SH-SY5Y (cell line): Measurements from ENCODE around the gene CCDC200.
"Not testable (repeated sequence)": the region's sequence is repeated elsewhere in the genome, so short reads cannot be mapped to it uniquely, and the experiment has no call there.

Experiments
- GATA2 ChIP-seq: IDR thresholded peaks from 2 replicates; pipeline ENCODE4 v1.6.1; 2011; ENCODE audit warnings: mild to moderate bottlenecking, low read depth, low read length
- GATA3 ChIP-seq: IDR thresholded peaks from 2 replicates; pipeline ENCODE4 v1.6.1; 2011; ENCODE audit warnings: low read depth, mild to moderate bottlenecking, low read length, moderate library complexity

Gene CCDC200

GRCh38 chr17:43228020-43228782 is at the start of gene CCDC200:
CCDC200 (minus strand) TSS chr17:43228623; CDS start chr17:43228554, 69 bp downstream.
- TF ChIP-seq GATA2, GATA3: not testable (repeated sequence)

GRCh38 chr17:43233877-43234276 is 5.5 kb upstream of the CCDC200 start, which contains the start of gene RNU2-1:
RNU2-1 (minus strand) TSS chr17:43233977.
- TF ChIP-seq GATA3, GATA2: not testable (repeated sequence)

- TF ChIP-seq GATA3 (no peak), GATA2 (no peak)
Observed at GRCh38 chr17:43226393-43226792, 2.0 kb downstream of the CCDC200 start.

- TF ChIP-seq GATA2 (no peak), GATA3 (no peak)
Observed at GRCh38 chr17:43224146-43224705, 4.2 kb downstream of the CCDC200 start.

- TF ChIP-seq GATA3 (no peak), GATA2 (no peak)
Observed at GRCh38 chr17:43220511-43221125, 7.8 kb downstream of the CCDC200 start.

- no peak for TF ChIP-seq GATA2
- no peak for TF ChIP-seq GATA3
Observed at GRCh38 chr17:43219746-43220380, 8.6 kb downstream of the CCDC200 start.

GRCh38 chr17:43219001-43219400 is 9.4 kb downstream of the CCDC200 start:
- no peak for TF ChIP-seq GATA3
- no peak for TF ChIP-seq GATA2

- no peak for TF ChIP-seq GATA2
Observed at GRCh38 chr17:43217614-43218087, 10.8 kb downstream of the CCDC200 start.

GRCh38 chr17:43216762-43217613 is 11.4 kb downstream of the CCDC200 start:
- TF ChIP-seq GATA2 (no peak), GATA3 (no peak)

GRCh38 chr17:43216369-43216761 is 12.1 kb downstream of the CCDC200 start:
- TF ChIP-seq GATA2 (no peak), GATA3 (no peak)

GRCh38 chr17:43215341-43215740 is 13.1 kb downstream of the CCDC200 start:
- TF ChIP-seq GATA3 (no peak), GATA2 (no peak)

- TF ChIP-seq GATA3 (no peak), GATA2 (no peak)
Observed at GRCh38 chr17:43213545-43213944, 14.9 kb downstream of the CCDC200 start.
